HL-60 (cell line): Measurements from ENCODE around the gene AAMP.

ENCODE experiments used
- DNase-seq, 2 experiments: peaks; one replicate each; pipeline ENCODE4 v3.0.0-alpha.2; 2010 to 2020; ENCODE audit warnings: low read depth in 1 of 2, low spot score in 1 of 2
- H3K27ac ChIP-seq: fragments of 250-450 bp; sonication (Bioruptor Pico); replicated peaks from 2 replicates; pipeline ENCODE4 v1.5.1; 2020; ENCODE audit warnings: mild to moderate bottlenecking, moderate library complexity
- H3K27me3 ChIP-seq: fragments of 250-450 bp; sonication (Bioruptor Pico); 2 replicates; pipeline ENCODE4 v1.5.1; 2021; ENCODE audit warnings: mild to moderate bottlenecking, moderate library complexity; ENCODE audit not compliant: insufficient read depth, poor library complexity, severe bottlenecking
- H3K4me3 ChIP-seq: replicated peaks from 2 replicates; pipeline ENCODE4 v1.5.1; 2011; ENCODE audit warnings: mild to moderate bottlenecking, control low read depth, low read length; ENCODE audit not compliant: insufficient read depth
- GABPA ChIP-seq: IDR thresholded peaks from 2 replicates; pipeline ENCODE4 v1.6.1; 2012; ENCODE audit warnings: low read depth
- POLR2AphosphoS5 ChIP-seq: IDR thresholded peaks from 2 replicates; pipeline ENCODE4 v1.6.1; 2012; ENCODE audit warnings: low read depth
- SPI1 ChIP-seq: IDR thresholded peaks from 2 replicates; pipeline ENCODE4 v1.6.1; 2012; ENCODE audit warnings: low read depth, mild to moderate bottlenecking, borderline replicate concordance
- TF ChIP-seq, protein P1 (sequence below): IDR thresholded peaks from 2 replicates; pipeline ENCODE4 v1.6.1; 2012; ENCODE audit warnings: low read depth; ENCODE audit not compliant: insufficient replicate concordance
- TF ChIP-seq, protein P2 (sequence below): IDR thresholded peaks from one replicate; pipeline ENCODE4 v1.5.1; 2011; ENCODE audit warnings: low read length, control low read depth, inconsistent platforms; ENCODE audit not compliant: insufficient read depth

AAMP gene

DNA sequence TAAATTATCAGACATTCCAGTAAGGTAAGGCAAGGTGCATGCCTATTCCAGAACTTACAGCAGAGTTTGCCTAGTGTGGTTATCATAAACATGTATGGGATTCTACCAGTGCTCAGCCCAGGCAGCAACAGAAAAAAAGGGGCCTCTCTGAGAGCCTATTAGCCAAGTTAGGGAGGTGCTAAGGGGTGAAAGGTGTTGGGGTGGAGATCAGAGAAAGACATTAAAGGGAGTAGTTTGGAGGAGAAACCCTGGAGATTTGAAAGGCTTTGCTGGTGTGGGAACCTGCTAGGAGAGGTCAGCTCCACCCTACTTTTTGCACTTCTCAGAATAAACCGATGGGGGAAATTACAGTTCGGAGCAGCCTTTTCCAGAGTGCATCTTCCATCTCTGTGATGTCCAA, 50.0 kb downstream of the AAMP start:
- DNase-seq, result peak in 1 of 2 experiments; percentile 19
- TF ChIP-seq POLR2AphosphoS5, result no peak
- TF ChIP-seq SPI1, result no peak
- no peak for TF ChIP-seq GABPA
- TF ChIP-seq, protein P1, sequence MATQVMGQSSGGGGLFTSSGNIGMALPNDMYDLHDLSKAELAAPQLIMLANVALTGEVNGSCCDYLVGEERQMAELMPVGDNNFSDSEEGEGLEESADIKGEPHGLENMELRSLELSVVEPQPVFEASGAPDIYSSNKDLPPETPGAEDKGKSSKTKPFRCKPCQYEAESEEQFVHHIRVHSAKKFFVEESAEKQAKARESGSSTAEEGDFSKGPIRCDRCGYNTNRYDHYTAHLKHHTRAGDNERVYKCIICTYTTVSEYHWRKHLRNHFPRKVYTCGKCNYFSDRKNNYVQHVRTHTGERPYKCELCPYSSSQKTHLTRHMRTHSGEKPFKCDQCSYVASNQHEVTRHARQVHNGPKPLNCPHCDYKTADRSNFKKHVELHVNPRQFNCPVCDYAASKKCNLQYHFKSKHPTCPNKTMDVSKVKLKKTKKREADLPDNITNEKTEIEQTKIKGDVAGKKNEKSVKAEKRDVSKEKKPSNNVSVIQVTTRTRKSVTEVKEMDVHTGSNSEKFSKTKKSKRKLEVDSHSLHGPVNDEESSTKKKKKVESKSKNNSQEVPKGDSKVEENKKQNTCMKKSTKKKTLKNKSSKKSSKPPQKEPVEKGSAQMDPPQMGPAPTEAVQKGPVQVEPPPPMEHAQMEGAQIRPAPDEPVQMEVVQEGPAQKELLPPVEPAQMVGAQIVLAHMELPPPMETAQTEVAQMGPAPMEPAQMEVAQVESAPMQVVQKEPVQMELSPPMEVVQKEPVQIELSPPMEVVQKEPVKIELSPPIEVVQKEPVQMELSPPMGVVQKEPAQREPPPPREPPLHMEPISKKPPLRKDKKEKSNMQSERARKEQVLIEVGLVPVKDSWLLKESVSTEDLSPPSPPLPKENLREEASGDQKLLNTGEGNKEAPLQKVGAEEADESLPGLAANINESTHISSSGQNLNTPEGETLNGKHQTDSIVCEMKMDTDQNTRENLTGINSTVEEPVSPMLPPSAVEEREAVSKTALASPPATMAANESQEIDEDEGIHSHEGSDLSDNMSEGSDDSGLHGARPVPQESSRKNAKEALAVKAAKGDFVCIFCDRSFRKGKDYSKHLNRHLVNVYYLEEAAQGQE, result no peak
- TF ChIP-seq, protein P2, sequence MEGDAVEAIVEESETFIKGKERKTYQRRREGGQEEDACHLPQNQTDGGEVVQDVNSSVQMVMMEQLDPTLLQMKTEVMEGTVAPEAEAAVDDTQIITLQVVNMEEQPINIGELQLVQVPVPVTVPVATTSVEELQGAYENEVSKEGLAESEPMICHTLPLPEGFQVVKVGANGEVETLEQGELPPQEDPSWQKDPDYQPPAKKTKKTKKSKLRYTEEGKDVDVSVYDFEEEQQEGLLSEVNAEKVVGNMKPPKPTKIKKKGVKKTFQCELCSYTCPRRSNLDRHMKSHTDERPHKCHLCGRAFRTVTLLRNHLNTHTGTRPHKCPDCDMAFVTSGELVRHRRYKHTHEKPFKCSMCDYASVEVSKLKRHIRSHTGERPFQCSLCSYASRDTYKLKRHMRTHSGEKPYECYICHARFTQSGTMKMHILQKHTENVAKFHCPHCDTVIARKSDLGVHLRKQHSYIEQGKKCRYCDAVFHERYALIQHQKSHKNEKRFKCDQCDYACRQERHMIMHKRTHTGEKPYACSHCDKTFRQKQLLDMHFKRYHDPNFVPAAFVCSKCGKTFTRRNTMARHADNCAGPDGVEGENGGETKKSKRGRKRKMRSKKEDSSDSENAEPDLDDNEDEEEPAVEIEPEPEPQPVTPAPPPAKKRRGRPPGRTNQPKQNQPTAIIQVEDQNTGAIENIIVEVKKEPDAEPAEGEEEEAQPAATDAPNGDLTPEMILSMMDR, result no peak
- Histone ChIP-seq H3K4me3 (peak overlapping the region; percentile 92), H3K27ac (peak overlapping the region; percentile 97), H3K27me3 (no peaks in the 10 kb centered on the region)

DNA sequence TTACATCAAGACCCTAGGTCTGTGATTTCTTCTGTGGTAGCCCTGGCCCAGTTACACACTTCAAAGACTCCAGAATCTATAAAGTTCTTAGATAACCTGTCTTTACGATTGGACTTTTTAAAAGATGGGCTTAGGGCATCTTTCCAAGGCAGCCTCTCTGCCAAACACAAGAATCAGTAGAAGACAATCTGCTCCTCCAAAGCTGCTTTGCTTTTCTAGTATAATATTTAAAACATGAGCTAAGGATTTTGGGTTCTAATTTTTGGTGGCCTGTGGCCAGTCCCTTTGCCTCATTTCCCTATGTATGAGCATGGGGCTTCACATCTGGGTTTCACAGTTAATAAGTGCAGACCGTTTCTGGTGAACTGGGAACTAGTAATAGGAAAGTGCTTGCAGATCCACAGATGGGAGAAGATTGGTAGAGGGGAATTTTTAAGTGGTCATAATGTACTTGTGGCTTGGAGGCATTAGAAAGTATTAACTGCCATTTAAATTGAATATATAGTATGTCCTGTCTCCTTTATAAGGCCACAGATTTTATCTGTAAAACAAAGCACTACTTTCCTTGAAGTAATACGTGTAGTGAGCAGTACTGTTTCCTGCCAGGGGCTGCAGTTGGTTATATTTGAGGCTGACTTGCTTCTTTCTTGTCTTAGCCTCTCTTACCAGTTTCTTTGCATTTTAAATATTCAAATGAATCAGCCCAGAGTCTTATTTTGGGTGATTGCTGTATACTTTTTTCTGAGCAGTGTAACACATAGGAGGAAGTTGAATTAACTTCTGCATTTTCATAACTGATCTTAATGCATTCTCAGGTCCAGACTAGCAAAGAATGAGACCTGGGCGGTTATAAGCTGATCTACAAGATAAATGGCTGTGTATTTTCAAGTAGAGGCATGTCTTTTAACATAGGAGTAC, 51.4 kb downstream of the AAMP start:
- Histone ChIP-seq H3K4me3 (peak overlapping the region; percentile 92), H3K27ac (peak overlapping the region; percentile 97), H3K27me3 (no peaks in the 10 kb centered on the region)
- DNase-seq, result peak in 1 of 2 experiments; percentile 54
- TF ChIP-seq SPI1 (peak; percentile 35; the same call in 1 of the 2 replicates), GABPA (no peak), POLR2AphosphoS5 (no peak)
- TF ChIP-seq, protein P2, result no peak

DNA sequence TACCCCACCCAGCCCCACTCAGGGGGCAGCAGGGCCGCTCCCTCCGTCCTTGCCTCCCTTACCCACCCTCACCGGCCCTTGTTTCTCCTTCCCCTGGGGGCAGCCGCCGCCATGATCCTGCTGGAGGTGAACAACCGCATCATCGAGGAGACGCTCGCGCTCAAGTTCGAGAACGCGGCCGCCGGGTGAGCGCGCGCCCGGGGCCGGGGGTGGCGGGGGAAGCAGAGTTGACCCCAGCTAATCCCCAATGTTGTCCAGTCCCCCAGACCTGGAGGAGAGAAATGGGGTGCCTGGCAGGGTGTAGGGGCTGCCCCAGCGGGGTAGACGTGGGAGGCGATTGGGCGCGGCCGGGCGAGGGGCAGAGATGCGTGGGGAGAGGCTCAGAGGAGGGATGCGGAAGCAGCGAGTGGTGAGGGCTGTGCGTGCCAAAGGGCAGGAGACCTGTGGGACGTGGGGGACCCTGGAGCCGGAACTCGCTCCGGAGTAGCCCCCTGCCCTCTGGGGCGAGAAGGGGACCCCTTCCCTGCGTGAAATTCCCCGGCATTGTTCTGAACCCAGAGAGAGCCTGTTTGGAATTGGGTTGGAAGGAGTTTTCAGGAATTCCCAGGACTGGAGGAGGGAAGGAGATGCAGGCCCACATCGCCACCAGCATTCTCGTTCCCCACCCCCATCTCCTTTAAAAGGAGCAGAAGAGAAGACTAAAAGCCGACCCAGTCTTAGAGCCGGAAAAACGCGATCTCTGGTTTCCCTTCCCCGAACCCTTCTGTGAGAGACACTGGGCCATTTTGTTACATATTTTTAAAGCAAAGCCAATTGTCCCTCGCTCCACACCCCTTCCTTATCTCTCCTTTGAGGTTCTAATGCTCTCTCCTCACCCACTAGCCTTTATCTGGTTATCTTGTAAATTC, 52.3 kb downstream of the AAMP start:
- peak overlapping the region; percentile 97 for H3K27ac ChIP-seq
- H3K27me3 ChIP-seq, result no peaks in the 10 kb centered on the region
- TF ChIP-seq, protein P1, result no peak
- TF ChIP-seq POLR2AphosphoS5, result peak; percentile 28; the same call in 1 of the 2 replicates
- peak in 1 of 2 experiments; percentile 83 for DNase-seq
- H3K4me3 ChIP-seq, result peak overlapping the region; percentile 92
